ENCODE measurements around the gene CWH43.

DNA sequence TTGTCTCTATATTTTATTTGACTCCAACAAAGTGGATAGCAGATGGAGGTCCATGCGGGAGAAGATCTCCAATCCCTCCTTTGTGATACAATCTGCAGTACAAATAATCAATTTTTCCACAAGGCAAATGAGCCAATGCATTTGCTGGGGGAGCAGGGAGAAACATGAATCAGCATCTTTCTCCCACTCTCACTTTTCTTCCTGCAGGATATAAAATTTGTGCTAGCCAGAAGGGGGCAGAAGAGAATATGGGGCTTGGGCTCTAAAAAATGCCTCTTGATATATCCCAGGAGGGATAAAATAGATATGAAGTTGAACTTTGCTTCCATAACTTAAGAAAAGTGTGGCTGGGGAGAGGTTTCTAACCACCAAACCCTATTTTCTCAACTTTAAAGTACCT is 38.3 kb upstream of the CWH43 start:
- TF ChIP-seq, protein P1, sequence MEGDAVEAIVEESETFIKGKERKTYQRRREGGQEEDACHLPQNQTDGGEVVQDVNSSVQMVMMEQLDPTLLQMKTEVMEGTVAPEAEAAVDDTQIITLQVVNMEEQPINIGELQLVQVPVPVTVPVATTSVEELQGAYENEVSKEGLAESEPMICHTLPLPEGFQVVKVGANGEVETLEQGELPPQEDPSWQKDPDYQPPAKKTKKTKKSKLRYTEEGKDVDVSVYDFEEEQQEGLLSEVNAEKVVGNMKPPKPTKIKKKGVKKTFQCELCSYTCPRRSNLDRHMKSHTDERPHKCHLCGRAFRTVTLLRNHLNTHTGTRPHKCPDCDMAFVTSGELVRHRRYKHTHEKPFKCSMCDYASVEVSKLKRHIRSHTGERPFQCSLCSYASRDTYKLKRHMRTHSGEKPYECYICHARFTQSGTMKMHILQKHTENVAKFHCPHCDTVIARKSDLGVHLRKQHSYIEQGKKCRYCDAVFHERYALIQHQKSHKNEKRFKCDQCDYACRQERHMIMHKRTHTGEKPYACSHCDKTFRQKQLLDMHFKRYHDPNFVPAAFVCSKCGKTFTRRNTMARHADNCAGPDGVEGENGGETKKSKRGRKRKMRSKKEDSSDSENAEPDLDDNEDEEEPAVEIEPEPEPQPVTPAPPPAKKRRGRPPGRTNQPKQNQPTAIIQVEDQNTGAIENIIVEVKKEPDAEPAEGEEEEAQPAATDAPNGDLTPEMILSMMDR (IDR thresholded peaks at IDR 0.05), result no peak
- no peak for TF ChIP-seq POLR2A (IDR thresholded peaks at IDR 0.05)

Data from gastroesophageal sphincter (tissue), 3 donors.